Mucosa of rectum (tissue), 2 donors: ENCODE measurements around the gene DCX.
"Not testable (repeated sequence)": the region's sequence is repeated elsewhere in the genome, so short reads cannot be mapped to it uniquely, and the experiment has no call there.

Experiments used
- H3K27ac ChIP-seq, 2 donors: one replicate each; pipeline ENCODE4 v1.7.0; 2013; ENCODE audit warnings: inconsistent platforms in 2 of 2, low read depth in 2 of 2, low read length in 2 of 2
- H3K27me3 ChIP-seq, 2 donors: one replicate each; pipeline ENCODE4 v1.7.0; 2013; ENCODE audit warnings: low read length in 2 of 2; ENCODE audit not compliant: control insufficient read depth in 2 of 2, insufficient read depth in 2 of 2
- H3K36me3 ChIP-seq, 2 donors: one replicate each; pipeline ENCODE4 v1.7.0; 2013; ENCODE audit warnings: low read length in 2 of 2; ENCODE audit not compliant: control insufficient read depth in 2 of 2, insufficient read depth in 2 of 2
- H3K4me1 ChIP-seq, 2 donors: one replicate each; pipeline ENCODE4 v1.7.0; 2013; ENCODE audit warnings: low read length in 2 of 2, mild to moderate bottlenecking in 1 of 2; ENCODE audit not compliant: control insufficient read depth in 2 of 2, insufficient read depth in 2 of 2
- H3K4me3 ChIP-seq, 2 donors: one replicate each; pipeline ENCODE4 v1.7.0; 2013; ENCODE audit warnings: low read length in 2 of 2
- H3K9ac ChIP-seq, 2 donors: one replicate each; pipeline ENCODE4 v1.7.0; 2013; ENCODE audit warnings: low read length in 2 of 2, low read depth in 1 of 2, mild to moderate bottlenecking in 1 of 2
- H3K9me3 ChIP-seq, 2 donors: one replicate each; pipeline ENCODE4 v1.7.0; 2013; ENCODE audit warnings: low read length in 2 of 2; ENCODE audit not compliant: control insufficient read depth in 2 of 2
- donor health status: healthy.
- donor health status: Normal muscosa, but diverticular disease.

Gene DCX

GRCh38 chrX:111352424-111352823 lies 59.6 kb downstream of the DCX start:
- peak overlapping the region in 1 of 2 donors; percentile 40 for H3K27ac ChIP-seq
- no peak overlapping the region for H3K9ac ChIP-seq
- H3K36me3 ChIP-seq, result no peaks in the 10 kb centered on the region
- no peak overlapping the region for H3K4me3 ChIP-seq
- H3K27me3 ChIP-seq, result peaks cover 2% of the 10 kb centered on the region in 2 donors
- no peaks in the 10 kb centered on the region for H3K9me3 ChIP-seq
- no peaks in the 10 kb centered on the region for H3K4me1 ChIP-seq

GRCh38 chrX:111349934-111350333 lies 62.1 kb downstream of the DCX start:
- no peak overlapping the region for H3K9ac ChIP-seq
- H3K9me3 ChIP-seq, result no peaks in the 10 kb centered on the region
- H3K27ac ChIP-seq, result no peak overlapping the region
- H3K27me3 ChIP-seq, result peaks cover 0 to 2% of the 10 kb centered on the region in 2 donors
- no peak overlapping the region for H3K4me3 ChIP-seq
- H3K4me1 ChIP-seq, result no peaks in the 10 kb centered on the region
- no peaks in the 10 kb centered on the region for H3K36me3 ChIP-seq

- Histone ChIP-seq H3K9ac (no peak overlapping the region), H3K4me3 (no peak overlapping the region), H3K27ac (no peak overlapping the region)
These were observed 62.9 kb downstream of the DCX start for GRCh38 chrX:111349101-111349500.

GRCh38 chrX:111348429-111348828 lies 63.6 kb downstream of the DCX start:
- Histone ChIP-seq H3K9me3 (no peaks in the 10 kb centered on the region), H3K36me3 (no peaks in the 10 kb centered on the region), H3K9ac (no peak overlapping the region), H3K4me3 (no peak overlapping the region), H3K27me3 (peaks cover 0 to 2% of the 10 kb centered on the region in 2 donors), H3K4me1 (no peaks in the 10 kb centered on the region), H3K27ac (no peak overlapping the region)

More at GRCh38 chrX:111349101-111349500, 62.9 kb downstream of the DCX start:
- no peaks in the 10 kb centered on the region for H3K4me1 ChIP-seq
- no peaks in the 10 kb centered on the region for H3K36me3 ChIP-seq
- H3K9me3 ChIP-seq, result no peaks in the 10 kb centered on the region
- H3K27me3 ChIP-seq, result peaks cover 0 to 2% of the 10 kb centered on the region in 2 donors

- H3K9ac ChIP-seq, H3K9me3 ChIP-seq, H3K4me1 ChIP-seq, H3K27me3 ChIP-seq, H3K27ac ChIP-seq, H3K36me3 ChIP-seq, H3K4me3 ChIP-seq: not testable (repeated sequence)
These were observed 65.8 kb downstream of the DCX start for GRCh38 chrX:111346150-111346549.

- H3K4me1 ChIP-seq, result no peaks in the 10 kb centered on the region
- no peak overlapping the region for H3K4me3 ChIP-seq
- H3K27ac ChIP-seq, result no peak overlapping the region
- peaks cover 0 to 3% of the 10 kb centered on the region in 2 donors for H3K27me3 ChIP-seq
- H3K9ac ChIP-seq, result no peak overlapping the region
- no peaks in the 10 kb centered on the region for H3K9me3 ChIP-seq
- H3K36me3 ChIP-seq, result no peaks in the 10 kb centered on the region
These were observed 71.9 kb downstream of the DCX start for GRCh38 chrX:111340054-111340453.

- Histone ChIP-seq H3K36me3 (no peaks in the 10 kb centered on the region), H3K4me3 (no peak overlapping the region), H3K9me3 (no peaks in the 10 kb centered on the region), H3K27me3 (peaks cover 0 to 3% of the 10 kb centered on the region in 2 donors), H3K4me1 (no peaks in the 10 kb centered on the region), H3K27ac (no peak overlapping the region), H3K9ac (no peak overlapping the region)
These were observed 72.8 kb downstream of the DCX start for GRCh38 chrX:111339212-111339611.

- Histone ChIP-seq H3K36me3 (no peaks in the 10 kb centered on the region), H3K9ac (no peak overlapping the region), H3K9me3 (no peaks in the 10 kb centered on the region), H3K4me3 (no peak overlapping the region), H3K27ac (no peak overlapping the region), H3K27me3 (peaks cover 0 to 3% of the 10 kb centered on the region in 2 donors), H3K4me1 (no peaks in the 10 kb centered on the region)
These were observed 73.8 kb downstream of the DCX start for GRCh38 chrX:111338095-111338698.

- H3K27ac ChIP-seq, result no peak overlapping the region
- H3K9ac ChIP-seq, result no peak overlapping the region
- H3K27me3 ChIP-seq, result peaks cover 0 to 3% of the 10 kb centered on the region in 2 donors
- no peaks in the 10 kb centered on the region for H3K36me3 ChIP-seq
- no peaks in the 10 kb centered on the region for H3K4me1 ChIP-seq
- no peaks in the 10 kb centered on the region for H3K9me3 ChIP-seq
- H3K4me3 ChIP-seq, result no peak overlapping the region
These were observed 74.8 kb downstream of the DCX start for GRCh38 chrX:111337067-111337637.

GRCh38 chrX:111336141-111336540 lies 75.9 kb downstream of the DCX start:
- Histone ChIP-seq H3K4me3 (no peak overlapping the region), H3K4me1 (no peaks in the 10 kb centered on the region), H3K36me3 (no peaks in the 10 kb centered on the region), H3K9me3 (no peaks in the 10 kb centered on the region), H3K27ac (no peak overlapping the region), H3K27me3 (peaks cover 0 to 3% of the 10 kb centered on the region in 2 donors), H3K9ac (no peak overlapping the region)
